Measurements from ENCODE around the gene LAMB1. TPM values are rescaled to one million over a fixed set of nuclear protein-coding genes. Genes with fewer than 3 reads are reported as not detected.
"Not testable (repeated sequence)": the region's sequence is repeated elsewhere in the genome, so short reads cannot be mapped to it uniquely, and the experiment has no call there.

The LAMB1 gene
- total and polyA plus RNA-seq, 3 donors from 2014 or later: 42.0 to 65.2 (median 43.1) TPM

GRCh38 chr7:108037741-108038140 lies 34.8 kb upstream of the LAMB1 start:
- 81 to 85% methylated on average over 1 of the region's 1 CpG for WGBS, 2 donors
- no peaks in the 10 kb centered on the region for H3K4me1 ChIP-seq
- no peak for TF ChIP-seq CTCF (IDR thresholded peaks at IDR 0.05)
- no peak for TF ChIP-seq POLR2A (IDR thresholded peaks at IDR 0.05)
- no peak overlapping the region for H3K27ac ChIP-seq
- no peaks in the 10 kb centered on the region for H3K9me3 ChIP-seq
- no peak for DNase-seq
- H3K36me3 ChIP-seq (ENCODE audit: low read depth, missing control alignments): no peaks in the 10 kb centered on the region
- H3K4me3 ChIP-seq: no peak overlapping the region
- H3K27me3 ChIP-seq: no peaks in the 10 kb centered on the region
- intact Hi-C loops (cut with DNase I; ENCODE audit: low total_unique reads): no loop called here

- TF ChIP-seq CTCF (IDR thresholded peaks at IDR 0.05) (no peak), POLR2A (IDR thresholded peaks at IDR 0.05) (no peak)
- no peak for DNase-seq
- no peak overlapping the region for H3K27ac ChIP-seq
- no peaks in the 10 kb centered on the region for H3K9me3 ChIP-seq
- no peaks in the 10 kb centered on the region for H3K4me1 ChIP-seq
- intact Hi-C loops (cut with DNase I; ENCODE audit: low total_unique reads): no loop called here
- whole genome bisulfite sequencing, 2 donors: 72 to 90% methylated on average over 3 of the region's 3 CpGs
- H3K36me3 ChIP-seq (ENCODE audit: low read depth, missing control alignments): no peaks in the 10 kb centered on the region
- H3K27me3 ChIP-seq: no peaks in the 10 kb centered on the region
- no peak overlapping the region for H3K4me3 ChIP-seq
These were observed 34.2 kb upstream of the LAMB1 start for GRCh38 chr7:108037140-108037539.

DNA sequence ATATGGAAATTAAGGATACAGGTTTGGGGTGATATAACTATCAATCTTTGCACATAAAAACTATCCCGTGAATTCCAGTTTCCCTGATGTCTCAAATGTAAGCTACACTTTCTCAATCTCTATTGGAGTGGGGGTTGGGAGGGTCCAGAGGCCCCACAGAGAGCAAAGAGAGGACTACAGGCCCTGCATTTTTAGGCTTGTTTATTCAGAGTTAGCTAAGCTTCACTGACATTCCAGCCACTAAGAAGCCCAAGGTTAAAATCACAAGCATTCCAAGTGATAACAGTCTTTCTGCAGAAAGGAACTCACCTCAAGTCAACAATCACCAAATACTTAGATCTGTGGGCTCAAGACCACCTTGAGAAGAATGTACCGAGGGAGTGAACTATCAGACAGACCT lies 31.6 kb upstream of the LAMB1 start:
- no peaks in the 10 kb centered on the region for H3K4me1 ChIP-seq
- H3K27me3 ChIP-seq: no peaks in the 10 kb centered on the region
- no peak for TF ChIP-seq CTCF (IDR thresholded peaks at IDR 0.05)
- TF ChIP-seq POLR2A (IDR thresholded peaks at IDR 0.05): no peak
- 56 to 77% methylated on average over 2 of the region's 2 CpGs for WGBS, 2 donors
- H3K4me3 ChIP-seq: no peak overlapping the region
- DNase-seq: no peak
- no peaks in the 10 kb centered on the region for H3K36me3 ChIP-seq (ENCODE audit: low read depth, missing control alignments)
- intact Hi-C loops (cut with DNase I; ENCODE audit: low total_unique reads): no loop called here
- H3K9me3 ChIP-seq: no peaks in the 10 kb centered on the region
- no peak overlapping the region for H3K27ac ChIP-seq

GRCh38 chr7:108033776-108034497 lies 31.0 kb upstream of the LAMB1 start:
- no peaks in the 10 kb centered on the region for H3K4me1 ChIP-seq
- TF ChIP-seq CTCF (IDR thresholded peaks at IDR 0.05) (no peak), POLR2A (IDR thresholded peaks at IDR 0.05) (no peak)
- DNase-seq: no peak
- no peaks in the 10 kb centered on the region for H3K9me3 ChIP-seq
- intact Hi-C loops (cut with DNase I; ENCODE audit: low total_unique reads): no loop called here
- 88 to 93% methylated on average over 5 of the region's 5 CpGs for WGBS, 2 donors
- no peaks in the 10 kb centered on the region for H3K27me3 ChIP-seq
- no peaks in the 10 kb centered on the region for H3K36me3 ChIP-seq (ENCODE audit: low read depth, missing control alignments)
- no peak overlapping the region for H3K4me3 ChIP-seq
- H3K27ac ChIP-seq: no peak overlapping the region

DNA sequence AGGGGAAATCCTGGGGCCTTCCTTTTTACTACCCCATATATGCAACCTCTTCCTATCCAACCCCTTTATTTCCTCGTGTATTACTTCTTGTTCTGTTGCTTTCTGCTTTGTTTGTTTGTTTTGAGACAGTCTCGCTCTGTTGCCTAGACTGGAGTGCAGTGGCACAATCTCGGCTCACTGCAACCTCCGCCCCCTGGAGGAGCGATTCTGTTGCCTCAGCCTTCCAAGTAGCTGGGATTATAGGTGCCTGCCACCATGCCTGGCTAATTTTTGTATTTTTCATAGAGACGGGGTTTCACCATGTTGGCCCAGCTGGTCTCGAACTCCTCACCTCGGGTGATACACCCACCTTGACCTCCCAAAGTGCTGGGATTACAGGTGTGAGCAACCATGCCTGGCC lies 30.3 kb upstream of the LAMB1 start:
- DNase-seq; H3K27ac ChIP-seq; H3K9me3 ChIP-seq; H3K27me3 ChIP-seq; intact Hi-C loops (cut with DNase I; ENCODE audit: low total_unique reads); H3K4me3 ChIP-seq; H3K4me1 ChIP-seq; H3K36me3 ChIP-seq (ENCODE audit: low read depth, missing control alignments): not testable (repeated sequence)
- 91 to 96% methylated on average over 8 of the region's 8 CpGs for WGBS, 2 donors
